Esophagus muscularis mucosa (tissue), 4 donors: ENCODE data around the gene MOGAT2.

Experiments
- CTCF ChIP-seq, 3 experiments: fragments of 200-600 bp in 2 of 3; fragments of 450-650 bp in 1 of 3; sonication (generic) in 2 of 3; IDR thresholded peaks; one replicate each; pipeline ENCODE4 v1.5.1; 2017 to 2019; ENCODE audit warnings: antibody characterized with exemption in 3 of 3, mild to moderate bottlenecking in 2 of 3, moderate library complexity in 1 of 3
- EP300 ChIP-seq: sonication (generic); formaldehyde crosslinking; IDR thresholded peaks from one replicate; pipeline ENCODE4 v1.6.1; 2017; ENCODE audit warnings: antibody characterized with exemption
- POLR2A ChIP-seq: fragments of 450-650 bp; IDR thresholded peaks from one replicate; pipeline ENCODE4 v1.6.1; 2017; ENCODE audit warnings: antibody characterized with exemption, moderate library complexity, mild to moderate bottlenecking, low read depth

- TF ChIP-seq CTCF (IDR thresholded peaks at IDR 0.05) (no peak), EP300 (no peak), POLR2A (no peak)
Observed at GRCh38 chr11:75762885-75763284, 45.2 kb downstream of the MOGAT2 start.
